GM08714 (cell line): ENCODE measurements around the gene RAD23A.

Experiments used
- H3K4me3 ChIP-seq: fragments of 200-500 bp; sonication (Bioruptor generic); 2 replicates; pipeline ENCODE4 v1.5.1; 2014; ENCODE audit warnings: mild to moderate bottlenecking, low read length, inconsistent platforms
- ZNF274 ChIP-seq: IDR thresholded peaks from 2 replicates; pipeline ENCODE4 v1.6.1; 2012; ENCODE audit warnings: mild to moderate bottlenecking, low read depth, low read length

The RAD23A gene

GRCh38 chr19:12979974-12980373, 34.3 kb downstream of the RAD23A start:
- no peak for TF ChIP-seq ZNF274
- H3K4me3 ChIP-seq = no peak overlapping the region

GRCh38 chr19:12982648-12983047, 37.0 kb downstream of the RAD23A start:
- no peak overlapping the region for H3K4me3 ChIP-seq

GRCh38 chr19:12983091-12983490, 37.4 kb downstream of the RAD23A start:
- no peak for TF ChIP-seq ZNF274
- H3K4me3 ChIP-seq = no peak overlapping the region; the same call in 1 of the 2 replicates

More at GRCh38 chr19:12982648-12983047, 37.0 kb downstream of the RAD23A start:
- TF ChIP-seq ZNF274 = no peak

GRCh38 chr19:12983542-12984142, 38.0 kb downstream of the RAD23A start:
- TF ChIP-seq ZNF274 = no peak
- H3K4me3 ChIP-seq = no peak overlapping the region; the same call in 1 of the 2 replicates

GRCh38 chr19:12984143-12984627, 38.5 kb downstream of the RAD23A start:
- no peak overlapping the region for H3K4me3 ChIP-seq

GRCh38 chr19:12984683-12985048, 39.0 kb downstream of the RAD23A start:
- no peak for TF ChIP-seq ZNF274
- H3K4me3 ChIP-seq = no peak overlapping the region

More at GRCh38 chr19:12984143-12984627, 38.5 kb downstream of the RAD23A start:
- TF ChIP-seq ZNF274 = no peak

- no peak overlapping the region for H3K4me3 ChIP-seq
- no peak for TF ChIP-seq ZNF274
These were observed 39.6 kb downstream of the RAD23A start for GRCh38 chr19:12985049-12985776.

DNA sequence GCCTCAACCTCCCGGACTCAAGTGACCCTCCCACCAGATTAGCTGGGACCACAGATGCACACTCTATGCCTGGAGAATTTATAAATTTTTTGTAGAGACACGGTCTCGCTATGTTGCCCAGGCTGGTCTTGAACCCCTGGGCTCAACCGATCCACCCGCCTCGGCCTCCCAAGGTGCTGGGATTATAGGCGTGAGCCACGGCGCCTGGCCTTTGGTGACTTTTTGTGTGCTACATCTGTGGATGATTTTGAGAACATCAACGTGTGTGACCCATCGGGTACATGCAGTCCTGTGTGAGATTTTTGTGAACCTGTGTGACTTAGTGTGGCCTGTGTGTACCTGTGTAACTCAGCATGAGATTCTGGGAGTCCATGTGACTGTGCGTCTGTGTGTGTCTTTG, 41.1 kb downstream of the RAD23A start:
- H3K4me3 ChIP-seq = no peak overlapping the region
- no peak for TF ChIP-seq ZNF274

GRCh38 chr19:12987190-12987589, 41.5 kb downstream of the RAD23A start:
- no peak overlapping the region for H3K4me3 ChIP-seq

DNA sequence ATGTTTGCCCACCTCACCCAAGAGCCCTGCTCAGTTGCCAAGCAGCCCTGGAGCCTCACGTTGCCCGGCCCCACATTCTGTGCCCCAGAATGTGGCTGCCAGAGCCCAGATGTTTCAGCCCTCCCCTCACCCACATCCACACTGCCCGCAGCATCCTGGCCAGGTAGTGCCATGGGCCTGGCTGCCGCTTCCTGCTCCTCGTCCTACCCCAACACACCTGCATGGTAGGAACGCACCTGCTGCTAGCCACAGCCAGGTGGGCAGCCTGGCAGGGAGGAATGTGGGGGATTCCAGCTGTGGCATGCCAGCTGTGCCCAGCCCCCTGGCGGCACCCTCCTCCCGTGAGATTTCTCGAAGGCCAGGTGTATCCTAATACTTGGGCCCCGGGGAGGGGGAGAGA, 42.1 kb downstream of the RAD23A start:
- no peak for TF ChIP-seq ZNF274
- no peak overlapping the region for H3K4me3 ChIP-seq

More at GRCh38 chr19:12987190-12987589, 41.5 kb downstream of the RAD23A start:
- no peak for TF ChIP-seq ZNF274

GRCh38 chr19:12990431-12990830, 44.8 kb downstream of the RAD23A start:
- no peak overlapping the region for H3K4me3 ChIP-seq
- no peak for TF ChIP-seq ZNF274

DNA sequence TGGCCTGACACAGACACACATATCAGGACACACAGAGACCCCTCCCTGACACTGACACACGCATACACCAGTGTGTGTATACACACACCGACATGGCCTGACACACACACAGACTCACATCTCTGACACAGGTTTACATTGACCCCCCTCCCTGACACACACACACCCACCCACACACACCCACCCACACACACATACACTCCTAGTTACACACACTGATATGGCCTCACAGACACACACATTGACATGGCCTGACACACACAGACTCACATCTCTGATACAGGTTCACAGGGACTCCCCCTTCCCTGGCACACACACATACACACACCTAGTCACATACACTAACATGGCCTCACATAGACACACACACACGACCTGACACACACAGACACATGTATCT, 45.2 kb downstream of the RAD23A start:
- no peak overlapping the region for H3K4me3 ChIP-seq
- TF ChIP-seq ZNF274 = no peak

GRCh38 chr19:12991296-12991695, 45.6 kb downstream of the RAD23A start:
- no peak for TF ChIP-seq ZNF274
- H3K4me3 ChIP-seq = no peak overlapping the region

- TF ChIP-seq ZNF274 = no peak
- no peak overlapping the region for H3K4me3 ChIP-seq
These were observed 47.1 kb downstream of the RAD23A start for GRCh38 chr19:12992729-12993128.

DNA sequence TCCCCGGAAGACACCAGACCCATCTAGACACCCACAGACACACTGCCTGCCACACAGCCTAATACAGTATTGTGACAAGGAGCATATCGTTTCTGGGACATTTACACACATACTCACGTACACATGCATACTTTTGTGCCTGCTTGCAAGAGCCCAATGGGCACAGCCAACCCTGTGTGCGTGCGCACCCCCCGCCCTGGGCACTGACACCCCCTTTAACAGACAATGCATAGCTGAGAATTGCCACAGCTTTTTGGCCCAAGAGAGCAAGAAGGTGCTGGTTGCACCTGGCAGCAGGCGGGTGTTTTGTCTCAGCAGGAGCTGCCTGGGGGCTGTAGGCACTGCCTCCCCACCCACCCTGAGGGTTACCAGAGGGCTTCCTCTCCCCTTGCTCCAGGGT, 47.9 kb downstream of the RAD23A start:
- TF ChIP-seq ZNF274 = no peak
- H3K4me3 ChIP-seq = no peak overlapping the region
